SK-N-SH (cell line): ENCODE results near the gene MAD2L1. TPM values are rescaled to one million over a fixed set of nuclear protein-coding genes. Genes with fewer than 3 reads are reported as not detected.

Experiments used
- CTCF ChIA-PET: fragments of 300-600, 350-600 bp; formaldehyde crosslinking; extraction: SDS; loops from one replicate; lab custom pipeline; 2021; lab: Yijun Ruan, JAX
- POLR2A ChIA-PET: fragments of 350-600 bp; sonication (Branson Sonifier 250); formaldehyde crosslinking; extraction: SDS; loops from one replicate; lab custom pipeline; 2020; ENCODE audit warnings: antibody characterized with exemption, inconsistent platforms; lab: Yijun Ruan, JAX
- DNase-seq: peaks from one replicate; pipeline ENCODE4 v3.0.0; 2012
- H2AFZ ChIP-seq: fragments of 200-600 bp; sonication (generic); 2 replicates; pipeline ENCODE4 v1.8.1; 2016; ENCODE audit warnings: antibody characterized with exemption, mild to moderate bottlenecking, low read depth
- H3F3A ChIP-seq: fragments of 200-600 bp; sonication (generic); replicated peaks from 2 replicates; pipeline ENCODE3; 2016; ENCODE audit warnings: antibody characterized with exemption, mild to moderate bottlenecking; ENCODE audit not compliant: insufficient read depth
- H3K27ac ChIP-seq, 2 experiments: fragments of 200-500 bp in 1 of 2; fragments of 200-600 bp in 1 of 2; sonication (Bioruptor generic) in 1 of 2; sonication (generic), shearing (Covaris generic) in 1 of 2; 2 replicates each; pipeline versions ENCODE4 v1.5.1 to v1.6.1; 2014 to 2016; ENCODE audit warnings: low read depth in 2 of 2, inconsistent platforms in 1 of 2, low read length in 1 of 2, mild to moderate bottlenecking in 1 of 2, mixed read lengths in 1 of 2
- H3K27me3 ChIP-seq: fragments of 200-600 bp; sonication (generic), shearing (Covaris generic); 2 replicates; pipeline ENCODE4 v1.6.1; 2016; ENCODE audit warnings: mixed run types; ENCODE audit not compliant: insufficient read depth
- H3K36me3 ChIP-seq, 2 experiments: fragments of 200-500 bp in 1 of 2; fragments of 200-600 bp in 1 of 2; sonication (Bioruptor generic) in 1 of 2; sonication (generic) in 1 of 2; replicated peaks in 1 of 2; 2 replicates each; pipeline versions ENCODE3 to v1.5.1; 2014 to 2016; ENCODE audit warnings: low read length in 1 of 2, mild to moderate bottlenecking in 1 of 2; ENCODE audit not compliant: insufficient read depth in 2 of 2, control insufficient read depth in 1 of 2
- H3K4me1 ChIP-seq, 2 experiments: fragments of 200-500 bp in 1 of 2; fragments of 200-600 bp in 1 of 2; sonication (Bioruptor generic) in 1 of 2; sonication (generic), shearing (Covaris generic) in 1 of 2; 2 replicates each; pipeline versions ENCODE4 v1.5.1 to v1.6.1; 2014 to 2016; ENCODE audit warnings: low read depth in 1 of 2, low read length in 1 of 2, mixed run types in 1 of 2; ENCODE audit not compliant: insufficient read depth in 2 of 2, control insufficient read depth in 1 of 2
- H3K4me2 ChIP-seq: fragments of 200-600 bp; sonication (generic), shearing (Covaris generic); 2 replicates; pipeline ENCODE4 v1.6.1; 2017; ENCODE audit warnings: mixed run types
- H3K4me3 ChIP-seq, 2 experiments: fragments of 200-500 bp in 1 of 2; fragments of 200-600 bp in 1 of 2; sonication (Bioruptor generic) in 1 of 2; sonication (generic), shearing (Covaris generic) in 1 of 2; 2 replicates each; pipeline versions ENCODE4 v1.5.1 to v1.8.1; 2014 to 2016; ENCODE audit warnings: low read depth in 2 of 2, inconsistent platforms in 1 of 2, low read length in 1 of 2, mild to moderate bottlenecking in 1 of 2, mixed read lengths in 1 of 2, moderate library complexity in 1 of 2
- H3K79me2 ChIP-seq: fragments of 200-600 bp; sonication (generic); 2 replicates; pipeline ENCODE4 v1.8.1; 2017; ENCODE audit warnings: mild to moderate bottlenecking; ENCODE audit not compliant: insufficient read depth
- H3K9ac ChIP-seq: fragments of 200-600 bp; sonication (generic); 2 replicates; pipeline ENCODE4 v1.6.1; 2017; ENCODE audit warnings: mixed run types
- H3K9me2 ChIP-seq: fragments of 200-600 bp; sonication (generic); 2 replicates; pipeline ENCODE4 v1.6.1; 2017; ENCODE audit warnings: mixed run types
- H3K9me3 ChIP-seq: fragments of 200-600 bp; sonication (generic); 2 replicates; pipeline ENCODE4 v1.6.1; 2017; ENCODE audit warnings: mixed run types, mild to moderate bottlenecking, moderate library complexity
- H4K20me1 ChIP-seq: fragments of 200-600 bp; sonication (generic); 2 replicates; pipeline ENCODE4 v1.6.1; 2017; ENCODE audit warnings: mild to moderate bottlenecking, mixed run types; ENCODE audit not compliant: insufficient read depth
- ELF1 ChIP-seq: IDR thresholded peaks from 2 replicates; pipeline ENCODE4 v1.4.0; 2012
- EP300 ChIP-seq, 2 experiments: IDR thresholded peaks; 2 replicates each; pipeline versions ENCODE4 v1.4.0 to v1.6.1; 2012; ENCODE audit warnings: borderline replicate concordance in 1 of 2, low read depth in 1 of 2, low read length in 1 of 2
- EZH2phosphoT487 ChIP-seq: fragments of 200-600 bp; sonication (generic); IDR thresholded peaks from 2 replicates; pipeline ENCODE4 v1.6.1; 2017; ENCODE audit warnings: low read depth, mixed run types, mild to moderate bottlenecking, antibody characterized with exemption, moderate library complexity, borderline replicate concordance
- FOXM1 ChIP-seq: IDR thresholded peaks from 2 replicates; pipeline ENCODE4 v1.4.0; 2012; ENCODE audit warnings: low read depth, mild to moderate bottlenecking
- JUND ChIP-seq: IDR thresholded peaks from 2 replicates; pipeline ENCODE4 v1.4.0; 2012
- NFIC ChIP-seq: IDR thresholded peaks from 2 replicates; pipeline ENCODE4 v1.4.0; 2012; ENCODE audit warnings: borderline replicate concordance
- NRF1 ChIP-seq: IDR thresholded peaks from 2 replicates; pipeline ENCODE4 v1.6.1; 2012; ENCODE audit warnings: low read depth, mild to moderate bottlenecking, low read length
- RAD21 ChIP-seq: IDR thresholded peaks from 2 replicates; pipeline ENCODE4 v1.6.1; 2012; ENCODE audit warnings: mild to moderate bottlenecking, low read length
- RFX5 ChIP-seq: IDR thresholded peaks from 2 replicates; pipeline ENCODE4 v1.6.1; 2012; ENCODE audit warnings: mild to moderate bottlenecking, improper control_type of control experiment, low read length
- RXRA ChIP-seq: IDR thresholded peaks from 2 replicates; pipeline ENCODE4 v1.4.0; 2012; ENCODE audit warnings: low read depth, mild to moderate bottlenecking, borderline replicate concordance
- SMC3 ChIP-seq: IDR thresholded peaks from 2 replicates; pipeline ENCODE4 v1.6.1; 2012; ENCODE audit warnings: low read depth, low read length, improper control_type of control experiment
- TAF1 ChIP-seq: IDR thresholded peaks from 2 replicates; pipeline ENCODE4 v1.6.1; 2012; ENCODE audit warnings: low read depth, mild to moderate bottlenecking, low read length, moderate library complexity, borderline replicate concordance
- TCF12 ChIP-seq: IDR thresholded peaks from 2 replicates; pipeline ENCODE4 v1.4.0; 2012
- YY1 ChIP-seq: IDR thresholded peaks from 2 replicates; pipeline ENCODE4 v1.4.0; 2012; ENCODE audit warnings: low read depth, mild to moderate bottlenecking
- WGBS: methylation state at CpG from one replicate; pipeline ENCODE4 v1.1.6; 2017; ENCODE audit warnings: low lambda C conversion rate; 5-methylcytosine and 5-hydroxymethylcytosine counted together
- polyA plus RNA-seq, 3 experiments: library from polyadenylated mRNA; depleted of rRNA; stranded (reverse); fragments of >200 nt; gene quantifications; 2 replicates each; pipeline ENCODE4 v1.2.3, GENCODE V29; 2012
- TF ChIP-seq, protein P1 (sequence below): IDR thresholded peaks from 2 replicates; pipeline ENCODE4 v1.4.0; 2012; ENCODE audit warnings: low read depth, borderline replicate concordance
- TF ChIP-seq, protein P2 (sequence below): IDR thresholded peaks from 2 replicates; pipeline ENCODE4 v1.4.0; 2012; ENCODE audit warnings: low read depth
- TF ChIP-seq, protein P3 (sequence below): IDR thresholded peaks from 2 replicates; pipeline ENCODE4 v1.4.0; 2012; ENCODE audit warnings: low read depth, borderline replicate concordance
- TF ChIP-seq, protein P4 (sequence below): fragments of 150-350 bp; IDR thresholded peaks from 2 replicates; pipeline ENCODE4 v1.6.1; 2016; ENCODE audit warnings: mild to moderate bottlenecking, low read depth, low read length

MAD2L1 gene
- polyA plus RNA-seq, 1 of the 3 experiments (the other 2 are of a cell fraction) = 37.4 TPM

DNA sequence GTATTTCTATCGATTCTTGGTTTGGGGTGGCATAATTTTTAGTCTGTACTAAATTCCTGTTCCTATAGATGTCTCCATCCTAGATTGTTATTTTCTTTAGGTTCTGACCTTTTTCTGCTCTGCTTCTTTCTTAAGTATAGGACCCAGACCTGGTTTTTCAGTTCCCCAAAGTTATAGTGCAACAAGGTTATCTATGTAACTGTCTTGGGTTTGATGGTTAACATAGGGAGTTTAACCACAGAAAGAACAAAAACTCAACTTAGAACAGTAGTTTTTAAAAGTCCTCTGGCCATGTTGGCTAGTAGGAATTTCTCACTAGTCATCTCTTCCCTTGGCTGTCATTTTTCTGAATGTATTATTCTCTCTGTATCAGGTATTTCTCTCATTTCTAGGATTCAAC lies 38.8 kb upstream of the MAD2L1 start:
- H3F3A ChIP-seq = no peaks in the 10 kb centered on the region
- H3K27ac ChIP-seq = no peak overlapping the region
- H3K9me2 ChIP-seq = no peaks in the 10 kb centered on the region
- H2AFZ ChIP-seq = no peak overlapping the region
- no peaks in the 10 kb centered on the region for H3K79me2 ChIP-seq
- WGBS = 25% methylated on average over 1 of the region's 1 CpG
- ChIA-PET POLR2A (no interaction called here), CTCF (no interaction called here)
- H3K4me1 ChIP-seq = no peaks in the 10 kb centered on the region
- no peaks in the 10 kb centered on the region for H3K9me3 ChIP-seq
- TF ChIP-seq TCF12 = no peak
- no peak for TF ChIP-seq RAD21
- TF ChIP-seq, protein P1, sequence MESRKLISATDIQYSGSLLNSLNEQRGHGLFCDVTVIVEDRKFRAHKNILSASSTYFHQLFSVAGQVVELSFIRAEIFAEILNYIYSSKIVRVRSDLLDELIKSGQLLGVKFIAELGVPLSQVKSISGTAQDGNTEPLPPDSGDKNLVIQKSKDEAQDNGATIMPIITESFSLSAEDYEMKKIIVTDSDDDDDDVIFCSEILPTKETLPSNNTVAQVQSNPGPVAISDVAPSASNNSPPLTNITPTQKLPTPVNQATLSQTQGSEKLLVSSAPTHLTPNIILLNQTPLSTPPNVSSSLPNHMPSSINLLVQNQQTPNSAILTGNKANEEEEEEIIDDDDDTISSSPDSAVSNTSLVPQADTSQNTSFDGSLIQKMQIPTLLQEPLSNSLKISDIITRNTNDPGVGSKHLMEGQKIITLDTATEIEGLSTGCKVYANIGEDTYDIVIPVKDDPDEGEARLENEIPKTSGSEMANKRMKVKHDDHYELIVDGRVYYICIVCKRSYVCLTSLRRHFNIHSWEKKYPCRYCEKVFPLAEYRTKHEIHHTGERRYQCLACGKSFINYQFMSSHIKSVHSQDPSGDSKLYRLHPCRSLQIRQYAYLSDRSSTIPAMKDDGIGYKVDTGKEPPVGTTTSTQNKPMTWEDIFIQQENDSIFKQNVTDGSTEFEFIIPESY = no peak
- no peak for TF ChIP-seq RXRA
- TF ChIP-seq TAF1 = no peak
- no peak for TF ChIP-seq SMC3
- no peak for TF ChIP-seq NRF1
- TF ChIP-seq ELF1 = no peak
- no peak for TF ChIP-seq JUND
- no peak for TF ChIP-seq EP300 (IDR thresholded peaks at IDR 0.05; ENCODE audit: borderline replicate concordance in 1 of 2, low read depth in 1 of 2, low read length in 1 of 2)
- TF ChIP-seq, protein P2, sequence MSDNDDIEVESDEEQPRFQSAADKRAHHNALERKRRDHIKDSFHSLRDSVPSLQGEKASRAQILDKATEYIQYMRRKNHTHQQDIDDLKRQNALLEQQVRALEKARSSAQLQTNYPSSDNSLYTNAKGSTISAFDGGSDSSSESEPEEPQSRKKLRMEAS = no peak
- no peak for TF ChIP-seq EZH2phosphoT487
- no peak for TF ChIP-seq NFIC
- TF ChIP-seq, protein P3, sequence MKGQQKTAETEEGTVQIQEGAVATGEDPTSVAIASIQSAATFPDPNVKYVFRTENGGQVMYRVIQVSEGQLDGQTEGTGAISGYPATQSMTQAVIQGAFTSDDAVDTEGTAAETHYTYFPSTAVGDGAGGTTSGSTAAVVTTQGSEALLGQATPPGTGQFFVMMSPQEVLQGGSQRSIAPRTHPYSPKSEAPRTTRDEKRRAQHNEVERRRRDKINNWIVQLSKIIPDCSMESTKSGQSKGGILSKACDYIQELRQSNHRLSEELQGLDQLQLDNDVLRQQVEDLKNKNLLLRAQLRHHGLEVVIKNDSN = no peak
- no peaks in the 10 kb centered on the region for H3K27me3 ChIP-seq
- DNase-seq = no peak
- H3K4me2 ChIP-seq = no peak overlapping the region
- H3K36me3 ChIP-seq = no peaks in the 10 kb centered on the region
- H3K4me3 ChIP-seq = no peak overlapping the region
- no peak overlapping the region for H3K9ac ChIP-seq
- no peaks in the 10 kb centered on the region for H4K20me1 ChIP-seq

DNA sequence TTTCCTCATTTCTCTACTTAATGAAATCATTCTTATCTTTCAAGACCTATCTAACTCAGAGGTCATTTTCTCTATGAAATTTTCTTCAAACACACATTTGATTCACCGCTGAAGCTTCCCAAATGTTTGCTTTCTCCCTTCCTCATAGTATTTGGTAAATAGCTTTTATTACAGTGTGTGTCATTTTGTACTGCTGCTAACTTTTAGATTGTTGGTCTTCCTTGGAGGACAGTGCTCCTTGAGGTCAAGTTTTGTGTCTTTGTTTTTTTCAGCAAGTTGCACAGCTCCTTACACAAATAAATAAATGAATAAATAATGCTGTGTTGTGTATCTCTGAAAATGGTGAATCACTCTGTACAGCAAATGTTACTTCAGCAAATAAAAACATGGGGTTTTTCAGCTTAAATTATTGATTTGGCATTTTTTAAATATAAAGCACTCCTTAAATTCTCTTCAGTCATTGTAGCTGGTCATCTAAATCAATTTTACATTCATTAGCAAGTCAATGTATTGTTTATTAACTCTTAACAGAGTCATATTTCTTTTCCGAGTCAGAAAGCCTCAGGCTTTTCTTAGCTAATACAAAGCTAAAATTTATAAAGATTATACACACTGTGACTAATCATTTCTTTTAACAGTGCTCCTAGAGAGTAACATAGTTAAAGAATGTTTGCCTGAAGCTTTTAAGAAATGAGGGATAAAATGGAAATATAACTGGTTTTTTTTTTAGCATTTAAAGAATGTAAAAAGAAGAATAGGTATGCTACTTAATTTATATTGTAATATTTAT lies 30.1 kb upstream of the MAD2L1 start:
- H3K4me2 ChIP-seq = no peak overlapping the region
- no peak for DNase-seq
- CTCF ChIA-PET = interaction anchor here (1.0 to 1.3 kb wide), 2 partner anchors 21 to 26 kb away, joined by 3 read pairs; no protein-coding TSS in a partner anchor
- TF ChIP-seq, protein P1 = no peak
- TF ChIP-seq, protein P4, sequence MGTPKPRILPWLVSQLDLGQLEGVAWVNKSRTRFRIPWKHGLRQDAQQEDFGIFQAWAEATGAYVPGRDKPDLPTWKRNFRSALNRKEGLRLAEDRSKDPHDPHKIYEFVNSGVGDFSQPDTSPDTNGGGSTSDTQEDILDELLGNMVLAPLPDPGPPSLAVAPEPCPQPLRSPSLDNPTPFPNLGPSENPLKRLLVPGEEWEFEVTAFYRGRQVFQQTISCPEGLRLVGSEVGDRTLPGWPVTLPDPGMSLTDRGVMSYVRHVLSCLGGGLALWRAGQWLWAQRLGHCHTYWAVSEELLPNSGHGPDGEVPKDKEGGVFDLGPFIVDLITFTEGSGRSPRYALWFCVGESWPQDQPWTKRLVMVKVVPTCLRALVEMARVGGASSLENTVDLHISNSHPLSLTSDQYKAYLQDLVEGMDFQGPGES = no peak
- no peak for TF ChIP-seq FOXM1
- TF ChIP-seq RFX5 = no peak
- no peak for TF ChIP-seq JUND
- TF ChIP-seq, protein P3 = no peak
- TF ChIP-seq RAD21 = no peak
- TF ChIP-seq YY1 = no peak
- TF ChIP-seq, protein P2 = no peak

More for the DNA sequence above, 30.1 kb upstream of the MAD2L1 start:
- Histone ChIP-seq H2AFZ (no peak overlapping the region), H3K79me2 (no peaks in the 10 kb centered on the region), H3K27ac (no peak overlapping the region), H4K20me1 (no peaks in the 10 kb centered on the region), H3K9me3 (no peaks in the 10 kb centered on the region), H3K4me3 (no peak overlapping the region), H3F3A (no peaks in the 10 kb centered on the region), H3K9me2 (no peaks in the 10 kb centered on the region), H3K9ac (no peak overlapping the region), H3K4me1 (peaks cover 0 to 3% of the 10 kb centered on the region in 2 experiments; a peak in 1 of 4 replicates), H3K36me3 (no peaks in the 10 kb centered on the region), H3K27me3 (no peaks in the 10 kb centered on the region)
- WGBS = 50% methylated on average over 2 of the region's 2 CpGs
- POLR2A ChIA-PET = no interaction called here
